Effector CD4-positive, alpha-beta T cell (primary cell): Measurements from ENCODE around the gene REV3L.
"Not testable (repeated sequence)": the region's sequence is repeated elsewhere in the genome, so short reads cannot be mapped to it uniquely, and the experiment has no call there.

Experiments
- DNase-seq: peaks from one replicate; pipeline ENCODE4 v3.0.0-alpha.2; 2020

Gene REV3L

DNA sequence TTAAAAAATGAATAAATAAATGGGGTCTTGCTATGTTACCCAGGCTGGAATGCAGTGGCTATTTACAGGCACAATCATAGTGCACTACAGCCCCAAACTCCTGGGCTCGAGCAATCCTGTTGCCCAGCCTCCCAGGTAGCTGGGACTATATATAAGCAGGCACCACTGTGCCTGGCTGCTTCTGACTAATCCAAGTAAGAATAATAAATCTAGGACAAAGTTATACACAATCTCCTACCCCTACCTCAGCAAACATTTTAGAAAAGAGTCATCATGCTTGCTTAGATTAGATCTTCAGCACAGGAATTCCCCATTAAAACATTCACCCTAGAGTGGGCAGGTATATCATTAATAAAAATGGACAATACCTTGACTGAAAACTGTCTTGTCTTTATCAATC lies 124.6 kb downstream of the REV3L start:
- DNase-seq: no peak

DNA sequence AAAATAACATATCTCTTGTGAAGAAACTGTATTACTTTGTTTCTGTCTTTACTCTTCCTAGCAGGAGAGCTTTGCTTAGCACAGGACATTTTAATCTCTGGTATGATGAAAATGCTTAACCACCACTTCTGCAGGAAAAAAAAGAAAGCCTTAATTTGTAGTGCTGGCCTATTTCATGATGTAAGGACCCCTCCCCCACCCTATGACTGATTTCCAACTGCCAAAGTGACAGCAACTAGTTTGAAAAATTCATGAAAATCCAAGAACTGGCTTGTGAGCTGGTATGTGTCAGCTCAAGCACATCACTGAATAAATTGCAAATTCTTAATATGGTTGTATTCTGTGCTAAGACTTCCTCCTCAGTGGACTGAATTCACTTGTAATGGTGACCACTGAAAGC lies 125.3 kb downstream of the REV3L start:
- DNase-seq: no peak

DNA sequence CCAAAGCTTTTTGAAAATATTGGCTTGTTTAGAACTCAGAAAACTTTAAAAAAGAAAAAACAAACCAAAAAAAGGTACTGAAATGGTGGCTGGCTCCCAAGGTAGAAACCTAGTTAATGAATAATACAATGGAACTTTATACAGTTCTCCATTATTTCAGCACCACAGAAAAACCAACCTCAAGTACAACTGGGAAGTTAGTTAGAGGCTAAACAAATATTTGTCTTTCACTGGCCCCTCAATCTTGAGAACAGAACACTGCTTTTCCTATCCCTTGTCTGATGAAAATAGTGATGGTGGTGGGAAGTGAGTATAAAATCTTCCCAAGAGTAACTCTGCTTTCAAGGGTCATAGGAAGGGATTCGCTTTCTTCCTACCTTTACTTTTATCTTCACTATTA lies 126.5 kb downstream of the REV3L start:
- no peak for DNase-seq

DNA sequence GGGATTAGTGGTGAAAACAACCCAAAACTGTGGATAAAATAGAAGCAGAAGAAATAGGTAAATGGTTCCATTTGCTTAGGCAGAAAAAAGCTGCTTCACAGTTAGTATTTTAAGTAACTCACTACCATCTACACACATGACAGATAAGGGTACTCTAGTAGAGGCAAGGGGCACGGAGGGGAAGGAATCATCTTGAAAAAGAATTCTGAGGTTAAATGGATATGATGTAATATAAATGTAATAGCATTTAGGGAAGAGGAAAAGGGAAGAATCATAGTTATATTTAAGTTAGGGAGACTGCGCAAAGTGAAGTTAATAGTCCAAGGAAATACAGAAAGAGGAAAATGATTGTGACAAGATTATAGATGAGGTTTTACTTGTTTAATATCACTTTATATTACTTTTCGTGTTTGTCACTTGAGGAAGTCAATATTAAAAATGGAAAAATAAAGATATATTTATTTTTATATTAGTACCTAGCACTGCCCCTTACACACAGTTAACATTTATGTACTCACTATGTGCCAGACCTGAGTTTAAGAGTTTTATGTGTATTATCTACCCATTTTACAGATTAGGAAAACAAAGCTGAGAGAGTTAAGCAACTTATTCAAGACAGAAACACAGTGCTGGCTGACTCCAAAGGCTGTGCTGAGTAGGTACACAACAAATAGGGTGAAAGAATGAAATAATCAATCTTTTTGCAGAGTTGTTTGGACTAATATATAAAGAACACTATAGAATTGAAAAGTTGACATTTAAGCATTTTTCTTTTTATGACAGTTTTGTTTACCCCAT lies 128.1 kb downstream of the REV3L start:
- no peak for DNase-seq

GRCh38 chr6:111353912-111354462 lies 129.0 kb downstream of the REV3L start:
- no peak for DNase-seq

DNA sequence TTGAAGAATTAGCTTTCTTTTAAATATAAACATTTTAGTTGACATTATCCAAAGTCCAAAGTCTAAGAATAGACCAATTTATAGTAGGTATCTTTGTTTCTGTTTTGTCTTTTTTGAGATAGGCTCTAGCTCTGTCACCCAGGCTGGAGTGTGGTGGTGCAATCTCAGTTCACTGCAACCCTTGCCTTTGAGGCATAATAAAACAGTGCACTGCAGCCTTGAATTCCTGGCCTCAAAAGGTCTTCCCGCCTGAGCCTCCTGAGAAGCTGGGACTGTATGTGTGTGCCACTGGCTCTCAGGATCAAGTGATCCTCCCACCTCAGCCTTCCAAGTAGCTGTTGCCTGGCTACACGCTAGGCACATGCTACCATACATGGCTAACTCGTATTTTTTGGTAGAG lies 135.4 kb downstream of the REV3L start:
- DNase-seq: no peak

GRCh38 chr6:111342913-111343312 lies 140.1 kb downstream of the REV3L start:
- no peak for DNase-seq

- no peak for DNase-seq
Measured at GRCh38 chr6:111339294-111339693, 143.7 kb downstream of the REV3L start.

- DNase-seq: no peak
Measured at GRCh38 chr6:111338843-111339242, 144.2 kb downstream of the REV3L start.

DNA sequence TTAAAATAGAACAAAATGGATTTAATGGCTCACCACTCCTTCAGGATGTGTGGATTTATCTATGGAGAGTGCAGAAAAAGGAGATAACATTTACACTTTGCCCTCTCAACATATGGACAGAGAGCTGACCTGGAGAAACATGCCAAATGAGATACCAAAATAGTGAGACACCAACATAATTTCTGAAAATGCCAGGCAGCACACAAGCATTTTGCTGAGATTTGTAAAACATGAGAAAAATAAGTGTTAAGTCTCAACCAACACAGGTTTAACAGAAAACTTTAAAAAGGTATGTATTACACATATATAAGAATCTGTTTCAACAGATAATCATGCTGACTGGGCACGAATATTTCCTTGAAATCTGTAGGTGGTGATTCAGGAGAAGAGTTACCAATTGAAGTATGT lies 145.2 kb downstream of the REV3L start:
- DNase-seq: no peak

DNA sequence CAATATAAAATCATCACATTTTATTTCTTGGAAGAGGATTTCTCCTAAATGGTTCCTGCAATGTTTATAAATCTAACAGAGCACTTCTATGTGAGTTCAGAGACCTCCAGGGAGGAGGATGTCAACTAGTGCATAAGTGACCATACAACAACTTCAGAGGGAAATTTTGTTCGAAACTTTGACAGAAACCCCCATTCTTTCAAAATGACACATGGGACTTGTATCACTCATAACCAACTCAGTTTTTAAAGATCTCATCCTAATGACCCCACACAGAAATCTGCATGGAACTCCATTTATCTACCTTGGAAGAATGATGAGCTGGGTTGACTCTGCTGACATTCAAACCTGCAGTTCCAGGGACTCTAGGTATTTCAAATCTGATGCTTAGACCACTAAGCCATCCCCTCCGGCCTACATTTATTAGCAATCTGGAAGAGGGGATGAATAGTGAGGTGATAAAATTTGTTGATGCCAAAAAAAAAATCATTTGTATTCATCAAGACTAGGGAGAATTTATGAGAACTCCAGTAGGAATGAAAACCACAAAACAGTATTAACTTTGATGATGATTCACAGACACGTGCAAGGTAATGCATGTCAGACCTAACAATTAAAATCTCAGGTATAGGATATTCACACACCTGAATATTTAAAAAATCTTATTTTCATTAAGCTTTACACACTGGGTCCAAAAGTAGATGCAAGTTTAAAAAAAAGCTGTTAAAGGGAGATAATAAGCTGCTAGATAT lies 153.0 kb downstream of the REV3L start:
- DNase-seq: no peak

- no peak for DNase-seq
Measured at GRCh38 chr6:111326563-111326962, 156.5 kb downstream of the REV3L start.

- DNase-seq: no peak
Measured at GRCh38 chr6:111322145-111322544, 160.9 kb downstream of the REV3L start.

- DNase-seq: not testable (repeated sequence)
Measured at GRCh38 chr6:111307950-111308349, 175.1 kb downstream of the REV3L start.

DNA sequence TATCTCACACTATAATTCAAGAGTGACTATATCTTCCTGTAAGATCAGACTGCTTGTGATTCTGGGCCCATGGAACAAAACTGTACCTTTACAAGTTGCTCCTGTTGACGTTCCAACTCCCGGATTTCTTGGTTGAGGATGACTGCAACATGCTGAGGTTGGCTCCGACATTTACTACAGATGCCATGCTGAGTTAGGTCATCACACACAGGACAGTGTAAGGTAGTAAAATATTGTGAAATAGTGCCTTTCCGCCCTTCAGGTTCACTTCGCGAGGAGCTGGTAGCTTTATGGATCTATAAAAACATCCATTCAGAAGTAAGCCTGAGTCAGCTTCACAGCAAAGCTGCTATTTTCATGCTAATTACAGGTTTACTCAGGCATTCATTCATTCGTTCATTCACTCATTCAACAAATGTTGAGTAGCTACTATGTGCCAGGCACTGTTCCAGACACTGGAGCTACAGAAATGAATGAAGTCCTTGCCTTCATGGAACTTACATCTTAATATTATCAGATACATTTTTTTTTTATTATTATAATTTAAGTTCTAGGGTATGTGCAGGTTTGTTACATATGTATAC lies 175.7 kb downstream of the REV3L start:
- DNase-seq: no peak

- no peak for DNase-seq
Measured at GRCh38 chr6:111306104-111306888, 176.7 kb downstream of the REV3L start.

- no peak for DNase-seq
Measured at GRCh38 chr6:111301946-111302345, 181.1 kb downstream of the REV3L start.

DNA sequence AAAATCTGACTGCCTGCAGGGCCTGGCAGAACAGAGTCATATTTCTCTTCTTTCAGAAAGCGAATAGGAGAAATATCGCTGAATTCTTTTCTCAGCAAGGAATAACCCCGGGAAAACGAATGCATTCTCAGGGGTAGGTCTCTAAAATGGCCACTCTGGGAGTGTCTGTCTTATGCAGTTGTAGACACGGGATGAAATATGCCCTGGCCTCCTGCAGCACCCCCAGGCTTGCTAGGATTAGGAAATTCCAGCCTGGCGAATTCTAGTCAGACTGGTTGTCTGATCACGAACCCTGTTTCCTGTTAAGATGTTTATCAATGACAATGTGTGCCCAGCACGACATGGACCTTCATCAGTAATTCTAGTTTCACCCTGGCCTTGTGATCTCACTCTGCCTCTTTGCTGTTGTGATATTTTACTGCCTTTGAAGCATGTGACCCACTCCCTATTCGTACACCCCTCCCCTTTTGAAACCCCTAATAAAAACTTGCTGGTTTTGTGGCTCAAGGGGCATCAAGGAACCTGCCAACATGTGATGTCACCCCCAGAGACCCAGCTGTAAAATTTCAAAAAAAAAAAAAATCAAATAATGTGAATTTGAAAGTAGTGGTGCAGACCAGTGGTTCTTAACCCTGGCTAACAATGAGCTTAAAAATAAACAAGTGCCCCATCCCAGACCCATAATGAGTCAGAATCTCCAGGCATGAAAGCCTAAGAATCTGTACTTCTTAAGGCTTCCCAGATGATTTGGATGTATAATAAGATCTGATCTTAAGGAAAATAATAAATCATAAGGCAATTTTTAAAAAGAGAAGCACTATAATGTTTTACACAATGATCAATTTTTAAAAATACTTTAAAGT lies 181.8 kb downstream of the REV3L start:
- DNase-seq: not testable (repeated sequence)

GRCh38 chr6:111297776-111298175 lies 185.2 kb downstream of the REV3L start:
- DNase-seq: no peak

DNA sequence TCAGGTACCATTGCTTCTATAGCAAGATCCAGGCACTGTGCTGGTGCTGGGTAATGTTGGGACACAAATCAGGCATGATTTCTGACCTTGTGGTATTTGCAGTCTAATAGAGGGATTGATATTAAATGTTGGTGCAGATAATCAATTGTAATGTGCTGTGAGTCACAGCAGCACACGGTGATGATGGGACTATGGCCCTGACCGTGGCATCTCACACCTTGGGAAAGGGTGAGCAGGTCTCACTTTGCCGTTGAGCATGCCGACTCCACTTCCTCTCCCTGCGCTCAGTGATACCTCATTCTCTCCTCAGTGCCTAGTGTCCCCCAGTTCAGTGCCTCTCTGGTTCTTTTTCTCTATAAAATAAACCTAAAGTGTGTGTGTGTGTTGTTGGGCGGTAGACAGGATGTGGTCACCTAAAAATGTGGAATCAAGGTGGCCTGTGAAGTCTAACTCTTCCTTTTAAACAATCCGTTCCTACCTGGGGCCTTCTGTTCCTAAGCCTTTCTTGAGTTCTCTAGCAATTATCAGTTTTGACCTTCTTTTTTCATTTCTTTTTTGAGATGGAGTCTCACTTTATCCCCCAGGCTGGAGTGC lies 188.5 kb downstream of the REV3L start:
- no peak for DNase-seq
